Adrenal gland (tissue), 12 donors: ENCODE results near the gene SLC25A47. TPM values are rescaled to one million over a fixed set of nuclear protein-coding genes. Genes with fewer than 3 reads are reported as not detected.

ENCODE experiments used
- DNase-seq, 7 donors: peaks; one replicate each; pipeline ENCODE4 v3.0.0-alpha.2; 2019 to 2020
- H3K27ac ChIP-seq, 5 donors: fragments of 200-600 bp; sonication (generic) in 4 of 5; 1 replicate in 3 of 5; 2 replicates in 2 of 5; pipeline versions ENCODE4 v1.5.1 to v1.8.0; 2016 to 2020; ENCODE audit warnings: mild to moderate bottlenecking in 1 of 5
- H3K27me3 ChIP-seq: fragments of 200-600 bp; 2 replicates; pipeline ENCODE4 v1.8.0; 2021
- H3K36me3 ChIP-seq, 2 donors: fragments of 200-600 bp; replicated peaks in 1 of 2; 1 replicate in 1 of 2; 2 replicates in 1 of 2; pipeline versions ENCODE4 v1.5.1 to v1.8.0; 2018 to 2022
- H3K4me1 ChIP-seq, 2 donors: fragments of 200-600 bp; replicated peaks in 1 of 2; 1 replicate in 1 of 2; 2 replicates in 1 of 2; pipeline versions ENCODE4 v1.5.1 to v1.8.0; 2018 to 2021
- H3K4me3 ChIP-seq, 4 donors: fragments of 200-600 bp; sonication (generic) in 3 of 4; one replicate each; pipeline ENCODE4 v1.5.1; 2016 to 2018
- H3K9me3 ChIP-seq, 3 donors: fragments of 200-600 bp; sonication (generic) in 1 of 3; replicated peaks in 1 of 3; 1 replicate in 2 of 3; 2 replicates in 1 of 3; pipeline versions ENCODE4 v1.5.1 to v1.8.0; 2016 to 2021
- POLR2A ChIP-seq, 2 donors: fragments of 450-650 bp; IDR thresholded peaks; one replicate each; pipeline ENCODE4 v1.6.1; 2017; ENCODE audit warnings: antibody characterized with exemption in 2 of 2, mild to moderate bottlenecking in 2 of 2, moderate library complexity in 1 of 2
- WGBS, 4 donors: extraction: QIAGEN DNeasy Blood & Tissue Kit in 2 of 4; methylation state at CpG; one replicate each; pipeline versions ENCODE4 v1.1.5 to v1.1.7; 2013 to 2017; 5-methylcytosine and 5-hydroxymethylcytosine counted together
- intact Hi-C, 2 donors: fragments of 100-400 bp; cut with DNase I; formaldehyde crosslinking; loops; one replicate each; pipeline versions ENCODE4 v1.14.1 to v1.15.0; 2022 to 2023
- polyA plus RNA-seq, 3 donors: library from polyadenylated mRNA; stranded (reverse); fragments of 200-250 nt in 2 of 3; fragments of 350-450 nt in 1 of 3; fragmentation: Illumina TruSeq in 1 of 3; extraction: RNeasy Lipid Tissue Mini Kit (QIAGEN cat#74804) in 1 of 3; gene quantifications; one replicate each; pipeline ENCODE4 v1.2.3, GENCODE V29; 2013 to 2014
- total RNA-seq, 9 donors: library from RNA; depleted of rRNA in 4 of 9; stranded (reverse); fragments of >200 nt in 4 of 9; fragments of 120-200 nt in 1 of 9; fragmentation: NEBNext Ultra II Directional in 1 of 9; extraction: Animal tissue kit (Norgen Biotek cat#: 25700) in 1 of 9; gene quantifications; one replicate each; pipeline versions ENCODE4 v1.1.0 to v1.2.4, GENCODE V29; 2013 to 2023
- TF ChIP-seq, protein P1 (sequence below), 6 experiments: fragments of 450-650 bp in 4 of 6; fragments of 200-600 bp in 2 of 6; sonication (generic) in 1 of 6; IDR thresholded peaks; 1 replicate in 5 of 6; 2 replicates in 1 of 6; pipeline versions ENCODE4 v1.5.1 to v1.8.0; 2016 to 2021; ENCODE audit warnings: antibody characterized with exemption in 6 of 6, mild to moderate bottlenecking in 2 of 6, moderate library complexity in 1 of 6
- donor health status: healthy with polysubstance abuse.
- donor health status: Bipolar disorder and iron deficiency.
- donor health status: DM: yes; HTN: yes; CAD: no.
- donor health status: DM: no; HTN: no; CAD: no.
- donor health status: DM: no; HTN: no; CAD: no.
- donor health status: DM: yes; HTN: yes; CAD: no.

SLC25A47 gene
- total and polyA plus RNA-seq, 12 donors = 0.07 to 0.28 (median 0.14) TPM; not detected in 9

DNA sequence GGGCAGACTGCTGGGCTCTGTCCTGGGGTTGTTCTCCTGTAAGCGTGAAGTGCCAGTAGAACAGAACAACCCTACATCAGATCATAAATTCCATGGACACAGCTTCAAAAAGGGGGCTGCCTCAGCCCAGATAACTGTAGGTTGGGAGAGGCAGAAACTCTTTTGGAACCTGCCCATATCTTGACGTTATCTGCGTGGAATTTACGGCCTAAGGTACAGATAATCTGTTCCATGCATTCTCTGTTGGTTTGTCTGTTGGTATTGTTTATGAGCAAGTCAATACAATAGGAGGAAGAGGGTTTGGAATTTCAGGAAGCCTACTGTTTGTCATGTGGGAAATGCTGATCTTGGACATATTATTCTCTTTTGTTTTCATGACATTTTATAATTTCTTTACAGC, 36.7 kb downstream of the SLC25A47 start:
- no peak for DNase-seq
- TF ChIP-seq, protein P1, sequence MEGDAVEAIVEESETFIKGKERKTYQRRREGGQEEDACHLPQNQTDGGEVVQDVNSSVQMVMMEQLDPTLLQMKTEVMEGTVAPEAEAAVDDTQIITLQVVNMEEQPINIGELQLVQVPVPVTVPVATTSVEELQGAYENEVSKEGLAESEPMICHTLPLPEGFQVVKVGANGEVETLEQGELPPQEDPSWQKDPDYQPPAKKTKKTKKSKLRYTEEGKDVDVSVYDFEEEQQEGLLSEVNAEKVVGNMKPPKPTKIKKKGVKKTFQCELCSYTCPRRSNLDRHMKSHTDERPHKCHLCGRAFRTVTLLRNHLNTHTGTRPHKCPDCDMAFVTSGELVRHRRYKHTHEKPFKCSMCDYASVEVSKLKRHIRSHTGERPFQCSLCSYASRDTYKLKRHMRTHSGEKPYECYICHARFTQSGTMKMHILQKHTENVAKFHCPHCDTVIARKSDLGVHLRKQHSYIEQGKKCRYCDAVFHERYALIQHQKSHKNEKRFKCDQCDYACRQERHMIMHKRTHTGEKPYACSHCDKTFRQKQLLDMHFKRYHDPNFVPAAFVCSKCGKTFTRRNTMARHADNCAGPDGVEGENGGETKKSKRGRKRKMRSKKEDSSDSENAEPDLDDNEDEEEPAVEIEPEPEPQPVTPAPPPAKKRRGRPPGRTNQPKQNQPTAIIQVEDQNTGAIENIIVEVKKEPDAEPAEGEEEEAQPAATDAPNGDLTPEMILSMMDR (IDR thresholded peaks at IDR 0.05) = no peak
- no peak for TF ChIP-seq POLR2A (IDR thresholded peaks at IDR 0.05)
- Histone ChIP-seq H3K27ac (no peak overlapping the region), H3K36me3 (peaks cover 0 to 30% of the 10 kb centered on the region in 2 donors), H3K4me3 (no peak overlapping the region), H3K27me3 (no peaks in the 10 kb centered on the region), H3K4me1 (peaks cover 9 to 21% of the 10 kb centered on the region in 2 donors), H3K9me3 (no peaks in the 10 kb centered on the region)
- intact Hi-C loops = no loop called here
- 77 to 88% (median 84%) methylated on average over 4 of the region's 4 CpGs for WGBS, 4 donors

DNA sequence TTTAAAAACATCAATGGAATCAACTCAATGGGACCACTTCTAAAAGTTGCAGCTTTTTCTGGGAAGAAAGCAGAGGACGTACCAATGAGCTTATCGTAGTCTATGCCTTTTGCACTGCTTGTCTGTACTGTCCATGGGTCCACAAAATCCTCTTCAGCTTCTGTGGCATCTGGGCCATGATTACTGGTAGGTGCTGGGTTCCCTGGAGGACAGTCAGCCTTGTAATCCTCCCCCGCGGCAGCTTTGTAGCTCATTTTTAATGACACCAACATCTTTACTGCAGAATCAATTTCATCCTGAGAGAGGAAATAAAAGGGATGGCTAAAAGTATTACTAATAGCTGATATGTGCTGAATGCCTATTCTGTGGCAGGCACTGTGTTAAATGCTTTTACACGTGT, 38.5 kb downstream of the SLC25A47 start:
- intact Hi-C loops = no loop called here
- Histone ChIP-seq H3K4me1 (peaks cover 14 to 30% of the 10 kb centered on the region in 2 donors), H3K4me3 (no peak overlapping the region), H3K36me3 (peaks cover 0 to 27% of the 10 kb centered on the region in 2 donors), H3K27ac (peak overlapping the region in 1 of 5 donors; percentile 88), H3K27me3 (no peaks in the 10 kb centered on the region), H3K9me3 (no peaks in the 10 kb centered on the region)
- WGBS, 4 donors = 86 to 96% (median 90%) methylated on average over 5 of the region's 5 CpGs
- DNase-seq = peak in 1 of 7 donors; percentile 20
- TF ChIP-seq POLR2A (IDR thresholded peaks at IDR 0.05) = no peak
- TF ChIP-seq, protein P1 (IDR thresholded peaks at IDR 0.05) = no peak

DNA sequence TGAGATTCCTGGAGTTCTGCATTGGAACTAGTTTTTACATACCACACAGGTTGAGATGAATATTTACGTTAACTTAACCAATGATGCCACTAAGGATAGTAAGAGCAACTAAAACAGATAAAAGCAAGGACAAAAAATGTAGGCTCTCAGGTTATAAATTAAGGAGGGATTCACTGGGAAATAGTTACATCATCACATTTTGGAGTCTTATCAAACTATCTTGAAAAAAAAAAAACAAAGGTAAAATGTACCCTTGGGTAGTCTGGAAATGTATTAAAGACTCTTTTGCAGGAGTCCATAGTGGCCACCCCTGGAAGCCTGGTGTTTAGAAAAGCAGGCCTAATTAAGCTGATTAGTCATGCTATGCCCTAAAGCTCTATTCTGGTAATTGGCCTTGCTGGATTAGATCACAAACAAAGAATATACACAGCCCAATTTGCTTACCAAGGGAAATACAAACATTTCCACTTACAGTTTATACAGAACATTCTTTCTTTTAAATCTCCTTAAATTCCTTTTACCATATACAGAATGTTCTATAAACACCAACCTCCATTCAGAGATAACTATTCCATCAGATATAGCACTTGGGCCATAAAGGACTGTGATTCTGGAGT, 39.3 kb downstream of the SLC25A47 start:
- 79 to 84% (median 83%) methylated on average over 1 of the region's 1 CpG for WGBS, 4 donors
- intact Hi-C loops = no loop called here
- Histone ChIP-seq H3K4me3 (no peak overlapping the region), H3K9me3 (no peaks in the 10 kb centered on the region), H3K36me3 (peaks cover 0 to 27% of the 10 kb centered on the region in 2 donors), H3K4me1 (peaks cover 14 to 30% of the 10 kb centered on the region in 2 donors), H3K27ac (peak overlapping the region in 1 of 5 donors; percentile 88), H3K27me3 (no peaks in the 10 kb centered on the region)
- DNase-seq = no peak
- no peak for TF ChIP-seq POLR2A (IDR thresholded peaks at IDR 0.05)
- TF ChIP-seq, protein P1 (IDR thresholded peaks at IDR 0.05) = no peak

- no peak for DNase-seq
- Histone ChIP-seq H3K4me1 (peaks cover 14 to 30% of the 10 kb centered on the region in 2 donors), H3K9me3 (no peaks in the 10 kb centered on the region), H3K4me3 (no peak overlapping the region), H3K27me3 (no peaks in the 10 kb centered on the region), H3K27ac (peak overlapping the region in 2 of 5 donors; percentile 75 to 88), H3K36me3 (peaks cover 0 to 33% of the 10 kb centered on the region in 2 donors)
- WGBS, 4 donors = 79 to 85% (median 81%) methylated on average over 2 of the region's 2 CpGs
- TF ChIP-seq POLR2A (IDR thresholded peaks at IDR 0.05) = no peak
- TF ChIP-seq, protein P1 (IDR thresholded peaks at IDR 0.05) = no peak
- intact Hi-C loops = no loop called here
Measured at GRCh38 chr14:100363053-100363452, 39.9 kb downstream of the SLC25A47 start.
